ENCODE results near the gene CCNK.

- TF ChIP-seq EZH2phosphoT487 (conservative IDR thresholded peaks at IDR 0.05; ENCODE audit: low read length) = no peak
- no peak for TF ChIP-seq CTCF (IDR thresholded peaks at IDR 0.05; ENCODE audit: insufficient read depth, low read length, poor library complexity, severe bottlenecking)
Observed at GRCh38 chr14:99521176-99522024, 40.2 kb downstream of the CCNK start.

All from SU-DHL-6 (cell line).